NCI-H1092 (cell line): Measurements from ENCODE around the gene ANGPTL7.
"Not testable (repeated sequence)": the region's sequence is repeated elsewhere in the genome, so short reads cannot be mapped to it uniquely, and the experiment has no call there.

ENCODE experiments used
- DNase-seq: peaks from one replicate; lab custom pipeline; 2025; lab: John Stamatoyannopoulos, UW

The ANGPTL7 gene, protein sequence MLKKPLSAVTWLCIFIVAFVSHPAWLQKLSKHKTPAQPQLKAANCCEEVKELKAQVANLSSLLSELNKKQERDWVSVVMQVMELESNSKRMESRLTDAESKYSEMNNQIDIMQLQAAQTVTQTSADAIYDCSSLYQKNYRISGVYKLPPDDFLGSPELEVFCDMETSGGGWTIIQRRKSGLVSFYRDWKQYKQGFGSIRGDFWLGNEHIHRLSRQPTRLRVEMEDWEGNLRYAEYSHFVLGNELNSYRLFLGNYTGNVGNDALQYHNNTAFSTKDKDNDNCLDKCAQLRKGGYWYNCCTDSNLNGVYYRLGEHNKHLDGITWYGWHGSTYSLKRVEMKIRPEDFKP

DNA sequence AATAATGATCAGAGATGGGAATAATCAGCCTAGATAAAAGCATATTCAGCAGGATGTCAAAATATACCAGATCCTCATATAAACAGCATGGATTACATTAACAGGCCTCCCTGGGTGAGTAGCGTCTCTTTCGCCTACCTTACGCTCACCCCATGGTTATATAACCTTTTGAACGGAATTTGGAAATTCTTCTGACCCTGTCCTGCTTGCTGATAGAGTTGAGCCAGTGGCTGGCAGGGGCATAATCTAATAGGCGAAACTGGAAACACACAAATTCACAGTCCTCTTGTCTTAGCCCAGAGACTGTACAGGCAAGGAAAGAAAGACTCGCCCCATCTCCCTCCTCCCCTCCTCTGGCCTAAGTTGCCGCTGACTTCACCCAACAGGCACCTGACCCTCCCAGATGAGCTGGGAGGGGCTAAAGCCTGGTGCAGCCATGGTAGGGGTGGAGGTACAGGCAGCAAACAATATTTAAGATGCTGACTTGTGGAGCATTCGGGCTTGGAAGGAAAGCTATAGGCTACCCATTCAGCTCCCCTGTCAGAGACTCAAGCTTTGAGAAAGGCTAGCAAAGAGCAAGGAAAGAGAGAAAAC is at the start of gene ANGPTL7:
Gene ANGPTL7, plus strand, starts transcription at position 498 of the 594 bp plus-strand sequence. CDS start 225 bp downstream, outside the sequence.
- DNase-seq, result no peak

DNA sequence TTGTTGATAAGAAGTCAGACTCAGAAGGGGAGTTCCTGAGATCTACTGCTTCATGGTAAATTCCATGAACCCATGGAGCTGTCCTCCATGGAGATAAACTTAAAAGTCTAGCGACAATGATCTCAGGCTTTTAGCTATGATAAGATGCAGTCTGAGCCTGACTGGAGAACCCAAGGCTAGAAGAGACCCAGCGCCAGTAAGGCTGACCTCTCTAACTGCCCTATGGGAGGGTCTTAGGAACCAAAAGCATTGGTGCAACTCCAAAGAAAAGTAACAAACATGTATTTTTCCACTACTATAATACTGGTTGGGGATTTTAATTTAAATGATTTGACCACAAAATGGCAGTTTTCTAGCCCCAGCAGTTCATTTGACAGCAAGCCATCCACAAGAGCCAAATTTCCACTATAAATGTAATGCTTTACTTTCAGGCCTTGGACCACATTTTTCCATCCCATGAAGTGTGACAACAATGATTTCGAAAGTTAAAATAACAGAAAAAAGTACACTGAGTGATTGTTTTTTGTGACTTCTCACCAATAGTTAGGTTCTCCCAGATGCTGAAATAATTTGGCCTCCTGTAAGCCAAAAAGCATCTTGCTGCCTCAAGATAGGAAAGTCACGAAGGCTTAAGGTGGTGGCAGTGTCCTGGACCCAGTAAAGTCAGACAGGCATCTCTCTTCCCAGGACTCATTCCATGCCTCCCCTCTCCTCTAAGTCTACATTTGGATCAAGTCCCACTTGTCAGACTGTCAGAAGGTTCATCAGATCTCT is 46.4 kb upstream of the ANGPTL7 start:
- DNase-seq, result no peak

DNA sequence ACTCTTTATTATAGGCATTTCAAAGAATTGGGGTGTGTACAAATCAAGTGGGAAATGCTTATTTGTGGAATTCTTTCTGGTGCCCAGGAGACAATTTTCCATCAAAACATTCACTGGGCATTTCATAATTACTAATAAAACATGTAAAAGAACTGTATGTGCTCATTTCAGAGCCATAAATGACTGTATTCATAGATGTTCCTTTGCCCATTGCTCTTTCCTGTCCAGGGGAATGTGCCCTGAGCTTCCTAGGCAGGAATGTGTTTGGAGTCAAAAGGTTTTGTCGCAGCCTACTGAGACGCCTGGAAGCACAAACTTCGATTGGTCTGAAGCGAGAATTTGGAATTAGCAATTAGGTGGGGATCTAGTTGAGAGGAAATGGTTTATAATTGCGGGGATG is 45.8 kb upstream of the ANGPTL7 start:
- no peak for DNase-seq

DNA sequence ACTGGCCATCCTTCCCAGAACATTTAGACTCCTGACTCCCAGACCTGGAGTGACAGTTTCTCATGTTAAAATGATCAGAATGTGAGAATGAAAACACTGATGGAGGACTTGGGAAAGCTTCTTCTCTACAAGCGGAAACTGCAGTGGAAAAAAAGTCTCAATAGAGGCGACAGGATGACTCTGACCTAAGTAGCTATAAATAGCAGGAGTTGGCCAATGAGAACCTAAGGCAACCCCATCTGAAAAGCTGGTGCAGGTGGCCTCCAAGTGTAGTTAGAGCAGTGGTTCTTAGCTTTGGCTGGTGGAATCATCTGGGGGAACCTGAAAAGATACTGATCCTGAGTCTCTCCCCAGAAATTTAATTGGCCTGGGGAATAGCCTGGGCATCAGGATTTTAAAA is 45.2 kb upstream of the ANGPTL7 start:
- no peak for DNase-seq

DNA sequence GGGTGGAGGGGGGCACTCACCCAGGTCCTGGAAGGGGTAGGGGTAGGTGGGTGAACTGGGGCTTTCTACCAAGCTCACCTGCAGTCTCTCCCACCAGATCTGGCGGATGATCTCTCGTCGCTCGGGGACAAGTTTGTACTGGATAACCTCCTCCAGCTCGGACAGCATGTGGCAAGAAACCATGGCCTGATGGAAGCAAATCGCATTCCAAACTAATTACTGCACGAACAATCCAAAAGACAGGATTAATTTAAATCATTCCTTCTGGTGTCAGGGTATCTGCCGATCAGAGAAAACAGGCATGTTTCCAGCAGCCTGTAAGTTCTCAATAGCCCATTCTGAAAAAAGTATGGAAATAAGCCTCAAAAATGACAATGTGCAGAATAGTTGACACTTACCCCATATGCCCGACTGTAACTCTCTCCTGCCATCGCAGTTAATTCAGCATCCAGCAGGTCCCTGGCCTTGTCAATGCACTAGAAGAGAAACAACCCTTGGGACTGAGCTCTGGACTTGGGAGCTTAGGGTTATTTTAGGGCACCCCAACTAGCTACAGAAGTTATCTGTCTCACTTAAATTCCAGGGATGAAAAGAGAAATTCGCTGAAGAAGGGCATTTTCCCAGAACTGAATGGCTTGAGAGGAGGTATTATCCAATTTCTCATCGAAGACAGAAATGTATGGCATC is 44.4 kb upstream of the ANGPTL7 start:
- DNase-seq, result no peak

DNA sequence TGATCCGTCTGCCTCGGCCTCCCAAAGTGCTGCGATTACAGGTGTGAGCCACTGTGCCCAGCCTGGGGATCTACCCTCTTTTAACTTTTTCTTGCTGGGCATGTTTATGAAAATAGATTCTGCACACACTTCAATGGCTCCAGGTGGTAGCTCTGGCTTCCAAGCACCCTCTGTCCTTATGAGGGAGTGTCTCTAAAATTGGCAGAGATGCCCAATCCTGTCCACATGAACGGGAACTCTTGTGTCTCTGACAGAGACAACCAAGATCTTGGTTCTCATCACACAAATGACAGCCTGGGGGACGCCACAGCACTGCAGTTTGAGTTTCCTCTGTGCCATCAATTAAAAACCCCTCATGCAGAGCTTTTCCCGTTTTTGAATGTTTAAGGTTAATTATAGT is 43.4 kb upstream of the ANGPTL7 start:
- no peak for DNase-seq

DNA sequence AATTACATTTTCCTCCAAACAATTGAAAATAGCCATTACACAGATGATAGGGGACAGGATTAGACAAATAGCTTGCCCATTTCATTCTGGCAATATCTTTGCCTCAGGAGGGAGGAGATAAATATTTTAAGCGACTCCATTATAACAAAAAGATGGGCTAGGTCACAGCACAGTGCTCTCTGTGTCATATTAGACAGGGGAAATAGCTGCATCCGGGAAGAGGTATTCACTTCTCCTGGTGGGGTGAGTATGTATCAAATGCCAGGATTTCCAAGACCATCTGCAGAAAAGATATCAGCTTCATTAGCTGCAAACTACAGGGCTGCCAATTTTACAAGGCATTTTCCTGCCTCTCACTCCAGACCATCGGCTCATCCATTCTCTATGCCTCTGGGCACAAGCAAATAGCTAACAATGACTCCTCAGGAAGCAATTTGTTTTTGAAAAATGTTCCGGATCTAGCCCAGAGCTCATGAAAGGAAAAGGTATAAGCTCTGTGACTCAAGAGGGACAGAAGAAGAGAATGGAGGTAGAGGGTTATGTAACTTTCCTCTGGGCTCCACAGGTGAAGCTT is 41.9 kb upstream of the ANGPTL7 start:
- DNase-seq, result no peak

DNA sequence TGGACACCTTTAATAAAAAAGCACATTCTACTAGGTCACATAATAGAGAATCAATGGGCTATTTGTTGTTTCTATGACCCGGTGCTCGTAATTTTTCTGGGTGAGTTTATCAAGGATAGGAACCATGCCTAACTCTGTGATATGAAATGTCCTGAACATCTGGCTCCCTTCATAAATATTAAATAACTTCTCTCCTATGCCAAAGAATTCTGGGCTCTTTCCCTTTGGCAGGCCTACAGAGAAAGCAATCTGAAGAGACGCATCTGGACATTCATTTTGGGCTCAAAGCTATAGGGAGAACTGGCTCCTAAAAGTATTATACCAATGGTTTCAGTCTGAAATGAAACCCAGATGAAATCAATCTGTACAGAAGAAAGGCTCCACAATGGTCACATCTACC is 38.8 kb upstream of the ANGPTL7 start:
- DNase-seq, result no peak

DNA sequence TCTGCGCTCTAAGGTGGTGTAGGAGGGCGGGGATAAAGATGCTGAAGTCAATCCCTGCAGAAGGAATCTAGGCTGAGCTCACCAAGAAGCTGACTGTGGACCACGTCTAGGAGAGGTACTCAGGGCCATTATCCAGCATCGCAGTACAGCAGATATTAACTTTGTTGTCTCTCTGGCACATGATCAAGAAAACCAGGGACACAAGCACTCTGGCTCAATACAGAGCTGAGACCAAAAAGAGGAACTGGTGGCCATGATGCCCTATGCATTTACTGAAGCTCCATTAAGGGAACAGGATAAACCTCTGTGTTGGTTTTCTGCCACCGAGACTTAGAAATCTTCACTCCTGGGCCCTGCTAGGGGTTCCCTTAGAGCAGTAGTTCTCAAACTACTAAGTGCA is 38.0 kb upstream of the ANGPTL7 start:
- DNase-seq, result no peak

DNA sequence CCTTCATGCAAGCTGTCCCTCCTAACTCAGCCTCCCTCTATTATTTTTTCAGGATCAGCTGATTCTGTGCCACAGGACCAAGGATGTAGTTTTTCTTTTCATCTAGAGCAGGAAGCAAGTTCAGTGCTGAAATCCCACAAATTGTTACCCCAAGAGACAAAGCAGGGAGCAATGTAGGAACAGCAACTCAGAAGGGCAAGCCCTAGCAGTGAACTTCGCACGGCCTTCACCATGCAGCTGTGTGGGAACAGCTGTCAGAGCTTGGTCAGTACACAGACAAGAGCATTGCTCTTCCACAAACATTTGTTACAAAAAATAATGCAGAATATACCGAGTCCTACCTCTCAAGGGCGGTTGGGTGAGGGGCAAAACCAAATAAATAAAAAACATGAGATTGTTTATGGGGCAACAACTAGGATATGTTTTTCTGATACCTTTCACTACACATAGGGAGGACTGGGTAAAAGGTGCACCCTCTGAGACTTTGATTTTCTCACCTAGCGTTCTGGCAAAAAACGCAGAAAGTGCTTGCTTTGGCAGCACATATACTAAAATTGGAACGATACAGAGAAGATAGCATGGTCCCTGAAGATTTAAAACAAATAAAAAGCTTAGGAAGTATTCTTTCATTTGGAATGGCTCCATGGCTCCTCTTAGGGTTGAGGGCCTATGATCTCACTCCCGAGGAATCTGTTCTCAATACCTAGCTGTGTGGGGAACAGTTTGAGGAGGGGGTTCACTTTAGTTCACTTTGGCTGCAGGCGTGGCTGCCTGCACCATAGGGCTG is 37.1 kb upstream of the ANGPTL7 start:
- no peak for DNase-seq

DNA sequence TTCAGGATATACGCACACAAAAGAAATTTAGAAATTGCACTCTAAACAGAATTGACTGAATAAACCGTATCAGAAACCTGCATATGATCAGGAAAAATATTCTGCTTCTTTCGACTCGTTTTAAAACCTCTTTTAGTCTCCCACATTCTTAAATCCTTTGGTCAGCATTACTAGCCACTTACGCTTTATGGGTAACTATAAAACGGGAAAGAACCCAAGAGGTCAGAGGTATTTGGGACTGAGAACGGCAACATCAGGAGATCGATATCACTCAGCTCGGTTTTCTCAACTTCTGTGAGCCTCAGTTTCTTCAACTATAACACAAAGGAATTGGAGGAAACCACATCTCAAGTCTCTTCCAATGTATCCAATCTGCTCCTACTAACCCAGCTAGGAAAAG is 36.4 kb upstream of the ANGPTL7 start:
- no peak for DNase-seq

DNA sequence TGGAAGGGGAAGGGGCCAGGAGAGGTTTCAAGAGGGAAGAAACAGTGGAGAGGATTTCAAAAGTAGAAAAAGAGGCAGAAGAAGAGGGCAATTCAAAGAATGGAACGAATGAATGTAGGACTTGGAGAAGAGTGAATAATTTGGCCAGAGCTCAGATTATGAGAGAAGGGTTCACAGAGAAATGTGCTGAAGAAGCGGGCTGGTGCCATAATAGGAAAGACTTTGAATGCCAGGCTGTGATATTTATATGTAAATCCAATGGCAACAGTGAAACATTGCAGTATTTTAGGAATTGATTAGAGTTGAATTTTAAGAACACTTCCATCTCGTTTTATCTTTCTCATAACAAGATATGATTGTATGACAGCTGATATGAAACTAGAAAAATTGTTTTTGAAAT is 36.0 kb upstream of the ANGPTL7 start:
- DNase-seq, result no peak

DNA sequence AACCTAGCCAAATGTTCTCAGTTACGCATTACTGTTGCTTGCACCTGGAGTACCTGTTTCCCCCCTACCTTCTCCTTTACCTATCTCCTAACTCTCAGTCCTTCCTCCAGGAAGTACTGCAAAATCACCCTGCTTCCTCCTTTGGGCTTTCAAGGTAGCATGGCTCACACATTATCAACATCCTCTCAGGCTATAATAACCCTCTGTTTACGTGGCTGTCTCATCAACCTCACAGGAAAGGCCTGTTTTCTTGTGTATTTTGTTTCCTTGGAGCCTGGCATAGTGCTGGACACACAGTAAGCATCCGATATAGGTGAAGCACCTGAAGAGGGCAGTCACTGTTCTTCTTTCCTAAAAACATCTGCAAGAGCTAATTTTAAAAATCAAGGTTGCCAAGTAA is 32.7 kb upstream of the ANGPTL7 start:
- DNase-seq, result no peak

DNA sequence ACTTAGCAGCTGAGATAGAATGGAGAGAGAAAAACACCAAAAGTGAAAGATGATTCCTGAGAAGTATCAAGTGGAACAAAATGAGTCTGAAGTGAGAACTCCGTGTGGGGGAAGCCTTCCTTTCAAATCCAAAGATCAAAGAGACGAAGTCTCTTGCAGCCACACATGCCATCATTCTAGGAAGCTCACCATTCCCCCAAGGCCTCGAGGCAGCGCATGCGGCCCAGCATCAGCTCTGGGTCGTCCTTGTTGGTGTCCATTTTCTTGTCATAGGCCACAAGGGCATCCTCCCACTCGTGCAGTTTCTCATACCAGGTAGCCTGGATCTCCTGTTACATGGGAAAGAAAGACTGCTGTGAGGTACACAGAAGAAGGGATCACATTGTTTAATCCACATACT is 32.2 kb upstream of the ANGPTL7 start:
- no peak for DNase-seq

DNA sequence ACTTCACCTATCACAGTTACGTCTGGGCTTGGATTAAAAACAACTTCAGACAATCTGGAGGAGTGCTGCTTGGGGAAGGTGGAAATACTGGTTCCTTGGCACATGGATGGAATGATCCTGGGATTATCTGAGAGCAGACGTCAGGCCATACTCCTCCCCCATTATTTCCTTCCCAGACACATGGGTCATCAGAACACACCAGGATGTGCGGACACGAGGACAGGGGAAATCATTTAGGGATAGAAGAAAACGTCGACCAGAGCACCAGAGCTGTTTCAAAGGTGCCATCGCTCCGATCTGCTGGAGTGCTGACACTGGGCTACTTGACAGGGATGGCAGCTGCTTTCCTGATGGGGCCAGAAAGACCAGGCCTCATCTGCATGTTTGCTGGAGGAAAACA is 31.8 kb upstream of the ANGPTL7 start:
- peak; percentile 57 for DNase-seq

DNA sequence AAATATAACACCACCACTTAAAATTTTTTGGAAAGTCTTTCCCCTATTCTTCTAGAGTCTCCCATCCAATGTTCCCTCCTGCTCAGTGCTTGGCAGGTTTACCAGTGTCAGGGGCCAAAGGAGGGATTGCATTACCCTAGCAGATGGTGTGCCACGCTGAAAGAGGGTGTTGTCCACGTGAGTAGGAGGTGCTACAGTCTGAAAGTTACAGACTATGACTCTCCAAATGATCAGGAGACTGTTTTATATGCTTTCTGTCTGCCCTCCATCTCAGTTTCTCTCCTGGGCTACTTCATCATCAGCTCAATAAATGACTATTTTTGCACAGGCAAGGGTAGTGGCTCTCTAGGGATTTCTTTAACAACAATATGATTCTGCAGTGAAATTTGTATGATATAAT is 31.3 kb upstream of the ANGPTL7 start:
- peak; percentile 81 for DNase-seq

DNA sequence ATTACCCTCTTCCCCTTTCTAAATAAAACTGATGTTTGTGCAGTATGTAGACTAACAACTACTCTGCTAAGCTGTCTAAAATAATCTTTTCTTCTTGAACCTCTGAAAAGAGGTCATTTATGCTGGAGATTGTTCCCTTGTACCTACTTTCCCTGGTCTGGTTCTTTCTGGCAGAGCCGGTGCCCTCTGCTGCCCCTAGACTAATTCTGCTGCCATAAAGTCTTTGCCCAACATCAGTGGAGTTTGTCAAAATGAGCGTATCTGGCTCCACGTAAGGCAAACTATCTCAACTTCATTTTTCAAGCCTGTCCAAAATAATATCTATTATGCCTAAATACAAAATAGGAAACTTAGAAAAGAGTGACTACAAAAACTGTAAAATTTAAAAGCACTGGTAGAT is 30.9 kb upstream of the ANGPTL7 start:
- DNase-seq, result no peak

DNA sequence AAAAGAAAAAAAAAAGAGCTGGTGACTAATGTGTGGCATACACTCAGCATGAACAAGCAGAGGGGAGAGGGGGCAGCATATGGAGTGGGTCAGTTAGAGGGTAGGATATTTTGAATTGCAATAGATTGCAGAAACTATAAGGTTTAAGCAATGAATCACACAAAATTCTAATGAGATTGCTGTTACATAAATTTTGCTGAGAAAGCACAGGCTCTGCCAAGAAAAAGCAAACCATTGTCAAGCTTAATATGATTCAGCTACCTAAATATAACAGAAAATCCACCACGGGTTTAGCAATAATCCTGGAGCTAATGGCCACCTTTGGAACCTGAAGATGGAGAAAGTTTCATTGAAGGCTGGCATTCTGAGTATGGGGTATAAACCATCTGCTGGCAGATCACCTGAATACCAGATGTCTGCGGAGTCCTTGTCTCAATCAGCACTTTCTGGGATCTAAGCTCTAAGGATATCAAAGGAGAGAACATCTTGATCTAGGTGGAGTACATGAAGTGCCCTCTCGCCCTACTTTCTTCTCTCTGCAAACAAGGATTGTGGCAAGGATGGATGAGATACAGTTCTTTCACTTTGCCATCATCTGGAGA is 30.3 kb upstream of the ANGPTL7 start:
- DNase-seq, result no peak

DNA sequence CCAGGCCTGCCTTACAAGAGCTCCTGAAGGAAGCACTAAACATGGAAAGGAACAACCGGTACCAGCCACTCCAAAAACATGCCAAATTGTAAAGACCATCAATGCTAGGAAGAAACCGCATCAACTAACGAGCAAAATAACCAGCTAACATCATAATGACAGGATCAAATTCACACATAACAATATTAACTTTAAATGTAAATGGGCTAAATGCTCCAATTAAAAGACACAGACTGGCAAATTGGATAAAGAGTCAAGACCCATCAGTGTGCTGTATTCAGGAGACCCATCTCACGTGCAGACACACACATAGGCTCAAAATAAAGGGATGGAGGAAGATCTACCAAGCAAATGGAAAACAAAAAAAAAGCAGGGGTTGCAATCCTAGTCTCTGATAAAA is 26.4 kb upstream of the ANGPTL7 start:
- not testable (repeated sequence) for DNase-seq

DNA sequence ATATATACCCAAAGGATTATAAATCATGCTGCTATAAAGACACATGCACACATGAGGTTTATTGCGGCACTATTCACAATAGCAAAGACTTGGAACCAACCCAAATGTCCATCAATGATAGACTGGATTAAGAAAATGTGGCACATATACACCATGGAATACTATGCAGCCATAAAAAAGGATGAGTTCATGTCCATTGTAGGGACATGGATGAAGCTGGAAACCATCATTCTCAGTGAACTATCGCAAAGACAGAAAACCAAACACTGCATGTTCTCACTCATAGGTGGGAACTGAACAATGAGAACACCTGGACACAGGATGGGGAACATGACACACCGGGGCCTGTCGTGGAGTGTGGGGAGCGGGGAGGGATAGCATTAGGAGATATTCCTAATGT is 22.4 kb upstream of the ANGPTL7 start:
- DNase-seq, result not testable (repeated sequence)

DNA sequence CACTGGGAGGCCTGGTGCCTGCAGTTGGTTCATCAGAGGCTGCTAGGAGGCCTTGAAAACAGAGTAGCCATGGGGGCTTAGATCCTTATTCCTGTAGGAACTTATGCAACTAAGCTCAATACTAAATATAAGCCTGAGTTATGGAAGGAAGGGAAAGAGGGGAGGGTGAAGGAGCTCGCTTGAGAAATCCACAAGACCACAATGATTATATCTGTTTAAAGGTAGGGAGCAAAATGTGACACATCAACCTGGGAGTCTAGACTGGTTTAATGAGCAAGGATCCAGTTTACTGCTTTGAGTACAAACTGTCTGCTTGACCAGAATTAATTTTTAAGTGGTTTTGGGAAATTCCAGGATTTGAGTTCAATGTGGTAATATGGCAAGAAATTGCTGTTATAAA is 20.4 kb upstream of the ANGPTL7 start:
- no peak for DNase-seq
